AG04450 (cell line): Measurements from ENCODE around the gene STK32A. TPM values are rescaled to one million over a fixed set of nuclear protein-coding genes. Genes with fewer than 3 reads are reported as not detected.

Experiments used
- CTCF ChIA-PET: fragments of 300-600, 350-600 bp; formaldehyde crosslinking; extraction: SDS; loops from one replicate; lab custom pipeline; 2022; ENCODE audit warnings: antibody characterized with exemption, inconsistent platforms; lab: Charles Lee
- POLR2A ChIA-PET: fragments of 350-600 bp; formaldehyde crosslinking; extraction: SDS; loops from one replicate; lab custom pipeline; 2021; ENCODE audit warnings: antibody characterized with exemption, inconsistent platforms; lab: Yijun Ruan, JAX
- DNase-seq: peaks from one replicate; pipeline ENCODE4 v3.0.0-alpha.2; 2011; ENCODE audit warnings: low read depth, low spot score
- H3K27ac ChIP-seq: one replicate; pipeline ENCODE4 v1.5.1; 2012; ENCODE audit warnings: low read depth, low read length, control low read depth
- H3K27me3 ChIP-seq: one replicate; pipeline ENCODE4 v1.6.0; 2012; ENCODE audit warnings: low read length; ENCODE audit not compliant: control insufficient read depth, insufficient read depth
- H3K4me3 ChIP-seq: 2 replicates; pipeline ENCODE4 v1.5.1; 2011; ENCODE audit warnings: mild to moderate bottlenecking, low read depth, low read length, control low read depth
- H3K9me3 ChIP-seq: 2 replicates; pipeline ENCODE4 v1.5.1; 2012; ENCODE audit warnings: low read length; ENCODE audit not compliant: control insufficient read depth, insufficient read depth
- CTCF ChIP-seq: IDR thresholded peaks from 2 replicates; pipeline ENCODE4 v1.5.1; 2011; ENCODE audit warnings: low read depth, low read length, control low read depth, inconsistent platforms
- polyA plus RNA-seq: library from polyadenylated mRNA; depleted of rRNA; stranded (reverse); fragments of >200 nt; gene quantifications from 2 replicates; pipeline ENCODE4 v1.2.3, GENCODE V29; 2011

Gene STK32A
- polyA plus RNA-seq, 1 experiment, result 0.20 TPM

GRCh38 chr5:147381555-147381954 is 146.7 kb downstream of the STK32A start:
- CTCF ChIA-PET, result interaction anchor here (0.9 to 3.6 kb wide), 9 partner anchors 10 to 197 kb away, joined by 3 to 25 read pairs (median 5); no protein-coding TSS in a partner anchor
- Histone ChIP-seq H3K27ac (no peak overlapping the region), H3K4me3 (no peak overlapping the region), H3K27me3 (no peaks in the 10 kb centered on the region), H3K9me3 (no peaks in the 10 kb centered on the region)
- POLR2A ChIA-PET, result no interaction called here
- TF ChIP-seq CTCF, result no peak
- DNase-seq, result no peak

GRCh38 chr5:147382776-147383175 is 147.9 kb downstream of the STK32A start:
- Histone ChIP-seq H3K9me3 (no peaks in the 10 kb centered on the region), H3K27ac (no peak overlapping the region), H3K27me3 (no peaks in the 10 kb centered on the region), H3K4me3 (peak overlapping the region; percentile 33)
- CTCF ChIA-PET, result interaction anchor here (1.3 to 3.6 kb wide), 6 partner anchors 9 to 196 kb away, joined by 5 to 25 read pairs (median 8); no protein-coding TSS in a partner anchor
- DNase-seq, result no peak
- TF ChIP-seq CTCF, result no peak
- POLR2A ChIA-PET, result no interaction called here

GRCh38 chr5:147384346-147385193 is 149.7 kb downstream of the STK32A start:
- H3K27ac ChIP-seq, result no peak overlapping the region
- POLR2A ChIA-PET, result no interaction called here

GRCh38 chr5:147387109-147387508 is 152.3 kb downstream of the STK32A start:
- Histone ChIP-seq H3K4me3 (no peak overlapping the region), H3K27ac (no peak overlapping the region), H3K27me3 (no peaks in the 10 kb centered on the region), H3K9me3 (no peaks in the 10 kb centered on the region)
- ChIA-PET CTCF (interaction anchor here (0.9 to 7.1 kb wide), 7 partner anchors 10 to 190 kb away, joined by 3 to 81 read pairs (median 5); no protein-coding TSS in a partner anchor), POLR2A (no interaction called here)
- no peak for TF ChIP-seq CTCF
- no peak for DNase-seq

More at GRCh38 chr5:147384346-147385193, 149.7 kb downstream of the STK32A start:
- no peak for DNase-seq
- Histone ChIP-seq H3K9me3 (no peaks in the 10 kb centered on the region), H3K4me3 (no peak overlapping the region), H3K27me3 (no peaks in the 10 kb centered on the region)
- CTCF ChIA-PET, result interaction anchor here (0.9 to 3.6 kb wide), 2 partner anchors 15 to 194 kb away, joined by 3 to 16 read pairs; no protein-coding TSS in a partner anchor
- TF ChIP-seq CTCF, result no peak
